Activated CD4-positive, alpha-beta T cell treated with anti-CD3 and anti-CD28 coated beads, Interleukin-2, amount 50 U/mL, for 48 hours (primary cell): ENCODE measurements around the gene PACSIN1.
"Not testable (repeated sequence)": the region's sequence is repeated elsewhere in the genome, so short reads cannot be mapped to it uniquely, and the experiment has no call there.

Experiments used
- DNase-seq, 2 experiments: peaks; one replicate each; pipeline ENCODE4 v3.0.0-alpha.2; 2020

The PACSIN1 gene

DNA sequence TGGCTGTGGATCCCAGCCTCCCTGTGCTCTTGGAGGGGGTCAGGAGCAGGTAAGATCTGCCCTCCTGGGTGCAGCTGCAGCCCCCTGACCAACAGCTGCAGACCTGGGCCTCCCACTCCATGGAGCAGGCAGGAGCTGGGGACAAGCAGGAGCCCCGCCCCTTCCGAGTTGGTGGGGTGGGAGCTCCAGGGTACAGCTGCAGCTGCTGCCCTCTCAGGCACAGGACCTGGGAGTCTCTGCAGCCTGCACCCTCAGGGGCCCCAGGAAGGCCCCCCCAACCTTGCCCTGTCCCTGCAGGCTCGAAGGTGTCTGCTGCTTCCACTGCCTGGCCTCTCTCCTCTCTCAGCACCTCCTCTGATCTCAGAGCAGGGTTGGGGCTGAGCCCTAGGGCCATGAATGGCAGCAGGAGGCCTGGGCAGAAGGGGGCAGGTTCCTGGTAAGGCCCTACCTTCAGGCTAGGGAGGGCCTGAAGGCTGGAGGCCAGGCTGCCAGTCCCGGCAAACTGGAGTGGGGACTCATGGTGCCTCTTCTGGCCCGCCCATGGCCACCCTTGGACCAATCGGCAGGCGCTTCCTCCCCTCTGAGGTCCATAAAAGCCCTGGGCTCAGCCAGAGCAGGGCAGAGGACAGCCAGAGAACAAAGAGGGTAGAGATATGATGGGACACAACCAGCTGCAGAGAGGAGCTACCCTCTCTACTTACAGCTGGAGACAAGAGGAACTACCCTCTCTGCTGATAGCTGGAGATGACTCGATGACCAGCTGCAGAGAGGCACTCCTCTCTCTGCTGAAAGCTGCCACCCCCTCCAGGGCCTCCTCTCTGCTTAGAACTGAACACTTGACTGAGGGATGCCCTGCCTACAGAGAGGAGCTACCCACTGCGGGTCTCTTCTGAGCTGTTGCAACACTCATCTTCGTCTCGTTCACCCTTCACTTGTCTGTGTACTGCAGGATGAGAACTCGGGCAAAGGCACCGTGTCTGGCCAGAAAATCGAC lies 7.8 kb upstream of the PACSIN1 start:
- no peak for DNase-seq

DNA sequence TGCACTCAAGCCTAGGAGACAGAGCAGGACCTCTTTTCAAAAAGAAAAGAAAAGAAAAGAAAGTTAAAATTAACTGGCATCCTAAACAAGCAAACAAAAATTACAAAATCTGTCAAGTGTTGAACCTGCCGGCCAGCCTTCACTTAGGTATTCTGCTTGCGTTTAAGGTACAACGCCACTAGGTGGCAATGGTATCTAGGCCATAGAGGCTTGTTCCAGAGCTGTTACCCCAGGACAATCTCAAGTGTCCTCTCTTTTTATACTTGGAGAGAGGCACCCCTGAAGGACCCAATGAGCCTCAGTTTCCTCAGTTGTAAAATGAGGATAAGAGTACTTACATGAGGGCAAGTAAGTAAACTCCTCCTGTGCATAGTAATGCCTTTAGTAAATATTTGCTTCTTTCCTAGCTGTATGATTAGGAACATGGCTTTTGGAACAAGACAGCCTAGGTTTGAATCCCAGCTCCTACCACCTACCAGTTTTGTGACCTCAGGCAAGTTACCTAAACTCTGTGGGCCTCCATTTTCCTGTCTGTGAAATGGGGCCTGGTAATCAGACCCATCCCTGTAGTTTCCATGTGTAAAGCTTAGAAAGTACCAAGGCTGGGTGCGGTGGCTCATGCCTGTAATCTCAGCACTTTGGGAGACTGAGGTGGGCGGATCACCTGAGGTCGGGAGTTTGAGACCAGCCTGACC lies 5.8 kb upstream of the PACSIN1 start:
- peak; percentile 41 to 46 for DNase-seq

DNA sequence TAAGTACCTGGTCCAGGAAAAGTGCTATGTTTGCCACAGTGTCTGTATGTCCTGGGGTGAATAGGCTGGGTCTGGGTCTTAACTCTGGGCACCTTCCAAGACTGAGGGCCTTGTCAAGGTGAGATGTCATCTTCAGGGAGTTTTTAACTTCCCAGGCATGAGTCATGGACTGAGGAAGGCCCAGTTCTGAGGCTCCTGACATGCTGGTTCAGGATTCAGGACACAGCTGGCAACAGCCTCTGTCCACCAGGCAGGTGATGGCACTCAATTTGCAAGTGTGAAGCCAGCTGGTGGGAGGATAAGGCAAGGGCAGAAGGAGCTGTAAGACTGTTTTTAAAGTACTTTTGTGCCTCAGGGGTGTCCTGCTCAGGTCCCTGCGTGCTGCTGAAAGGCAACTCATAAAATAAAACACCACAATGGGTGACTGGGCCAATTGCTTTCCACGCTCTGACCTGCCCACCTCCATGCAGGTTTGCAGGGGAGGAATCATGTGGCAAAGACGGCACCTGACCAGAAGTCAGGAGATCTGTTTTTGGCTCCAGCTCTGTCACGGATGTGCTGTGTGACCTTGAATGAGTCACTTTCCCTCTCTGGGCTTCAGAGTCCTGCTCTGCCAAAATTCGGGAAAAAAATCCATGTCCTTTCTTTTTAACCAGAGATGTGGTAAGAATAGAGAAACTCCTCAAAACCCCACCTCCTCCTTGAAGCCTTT lies 4.9 kb upstream of the PACSIN1 start:
- no peak for DNase-seq

DNA sequence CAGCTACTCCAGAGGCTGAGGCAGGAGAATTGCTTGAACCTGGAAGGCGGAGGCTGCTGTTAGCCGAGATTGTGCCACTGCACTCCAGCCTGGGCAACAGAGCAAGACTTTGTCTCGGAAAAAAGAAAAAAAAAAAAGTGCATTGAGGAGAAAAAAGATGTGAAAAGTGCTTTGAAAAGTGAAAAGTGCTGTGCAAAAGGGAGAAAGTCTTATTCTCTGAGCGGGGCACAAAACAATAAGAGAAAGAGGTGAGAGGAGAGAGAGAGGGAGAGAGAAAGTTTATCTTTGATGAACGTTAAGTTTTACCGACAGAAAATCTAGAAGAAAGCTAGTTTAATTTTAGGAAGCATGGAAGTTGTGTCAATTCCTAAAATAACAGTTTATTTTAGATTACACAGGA lies 3.9 kb upstream of the PACSIN1 start:
- no peak for DNase-seq

DNA sequence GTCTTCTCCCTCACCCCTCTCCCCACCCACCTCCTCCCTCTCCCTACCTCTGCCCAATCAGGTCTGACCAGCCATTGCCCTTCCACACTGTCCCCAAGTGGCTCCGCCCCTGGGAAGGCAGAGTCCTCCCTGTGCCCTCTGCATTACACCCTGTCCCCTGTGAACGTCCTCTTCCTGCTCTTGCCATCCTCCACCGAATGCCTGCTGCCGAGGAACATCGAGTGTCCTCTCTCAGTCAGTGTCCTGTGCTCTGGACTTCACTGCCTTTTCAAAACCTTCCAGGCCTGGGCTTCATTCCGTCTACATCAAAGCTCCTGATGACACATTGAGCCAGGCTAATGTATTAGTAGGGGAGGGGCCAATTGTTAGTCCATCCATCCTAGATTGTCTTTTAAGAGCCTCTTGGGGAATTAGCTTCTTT lies 3.3 kb upstream of the PACSIN1 start:
- no peak for DNase-seq

DNA sequence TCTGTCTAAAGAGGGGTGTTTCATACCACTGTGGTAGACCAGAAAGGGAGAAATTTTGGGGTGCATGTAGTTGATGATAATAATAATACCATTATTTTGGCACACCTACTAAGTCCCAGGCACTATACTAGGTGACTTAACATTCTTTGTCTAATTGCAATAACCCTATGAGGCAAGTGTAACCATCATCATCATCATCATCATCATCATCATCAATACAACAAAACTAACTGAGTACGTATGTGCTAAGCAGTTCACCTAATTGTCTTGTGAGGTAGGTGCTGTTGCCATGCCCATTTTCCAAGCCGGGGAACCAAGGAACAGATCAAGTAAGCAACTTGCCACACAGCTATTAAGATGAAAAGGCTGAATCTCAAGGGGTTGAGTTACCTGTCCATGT lies 2.6 kb upstream of the PACSIN1 start:
- DNase-seq, result no peak

DNA sequence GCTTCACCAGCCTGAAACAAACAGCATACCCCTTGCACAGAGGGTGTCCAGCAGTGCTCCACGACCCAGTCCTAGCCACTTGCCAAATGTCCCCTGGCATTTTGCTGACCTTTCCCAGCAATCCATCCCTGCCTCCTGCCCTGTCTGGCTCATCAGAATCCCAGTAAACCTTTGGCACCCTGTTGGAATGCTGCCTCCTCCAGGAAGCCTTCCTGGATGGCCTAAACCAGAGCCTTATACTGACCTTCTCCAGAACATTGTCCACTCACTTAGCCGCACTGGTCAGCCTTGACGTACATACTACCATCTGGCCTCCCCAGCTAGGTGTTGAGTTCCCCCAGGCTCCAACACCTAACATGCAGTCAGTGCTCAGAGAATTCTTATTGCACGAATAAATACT lies 2.0 kb upstream of the PACSIN1 start:
- DNase-seq, result no peak

DNA sequence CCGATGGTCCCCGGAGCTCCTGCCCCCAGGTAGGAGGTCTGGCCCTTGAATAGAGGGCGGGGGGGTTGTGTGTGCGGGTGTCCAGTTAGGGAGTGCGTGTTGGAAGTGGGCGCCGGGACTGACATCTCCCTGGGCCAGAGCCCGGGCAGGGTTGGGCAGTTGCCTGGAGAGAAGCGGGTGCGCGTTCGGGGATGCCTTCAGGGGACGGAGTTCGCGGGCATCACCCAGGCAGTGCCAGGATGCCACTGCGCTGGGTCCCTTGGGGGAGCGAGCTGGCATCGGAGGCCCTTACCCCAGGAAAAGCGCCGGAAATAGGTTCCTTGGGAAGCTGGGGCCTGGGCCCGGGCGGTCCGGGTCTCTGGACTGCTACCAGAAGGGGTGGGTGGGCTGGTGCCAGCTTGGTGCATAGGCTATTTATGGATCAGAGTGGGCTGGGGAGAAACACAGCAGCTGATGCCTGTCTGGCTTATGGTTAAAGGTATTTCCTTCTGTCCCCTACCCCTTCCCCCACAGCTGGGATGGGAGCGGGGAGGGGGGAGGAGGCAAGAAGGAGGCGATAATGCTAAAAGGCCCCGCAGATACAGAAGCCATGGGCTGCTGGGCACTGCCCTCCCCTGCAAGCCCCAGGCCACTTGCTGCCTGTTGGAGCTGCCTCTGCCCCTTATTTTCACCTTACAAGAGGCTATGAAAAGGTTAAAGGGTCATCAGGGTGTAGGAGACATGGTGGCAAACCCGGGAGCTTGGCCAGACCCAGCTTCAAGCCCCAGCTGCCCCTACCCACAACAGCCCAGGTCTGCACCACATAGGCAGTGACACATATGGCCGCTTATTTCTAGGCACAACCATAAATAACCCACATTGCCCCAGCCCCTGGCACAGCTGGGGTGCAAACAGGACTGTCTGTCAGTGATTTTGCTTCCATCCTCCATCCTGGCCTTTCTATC lies 638 bp downstream of the PACSIN1 start:
- DNase-seq, result no peak

DNA sequence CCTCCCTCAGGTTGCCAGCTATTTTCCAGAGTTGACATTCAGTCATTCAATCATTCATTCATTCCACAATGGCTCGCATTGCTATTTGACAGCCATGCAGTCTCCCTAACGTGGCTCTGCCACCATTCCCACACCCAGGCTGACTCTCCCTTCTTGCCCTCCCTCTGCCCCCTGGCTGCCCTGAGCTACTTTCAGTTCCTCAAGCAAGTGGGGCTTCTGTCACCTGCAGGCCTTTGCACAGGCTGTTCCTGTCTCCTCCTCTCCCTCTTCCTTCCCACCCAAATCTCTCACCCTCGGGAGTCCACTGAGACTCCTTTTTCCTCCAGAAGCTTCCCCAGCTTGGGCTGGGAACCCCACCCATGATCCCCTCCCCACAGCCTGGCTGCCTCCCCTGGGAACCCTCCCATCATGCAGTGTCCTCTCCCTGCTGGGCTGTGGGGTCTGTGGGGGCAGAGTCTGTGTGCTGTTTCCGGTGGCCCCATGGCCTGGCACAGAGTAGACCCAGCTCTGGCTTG lies 2.6 kb downstream of the PACSIN1 start:
- DNase-seq, result no peak

DNA sequence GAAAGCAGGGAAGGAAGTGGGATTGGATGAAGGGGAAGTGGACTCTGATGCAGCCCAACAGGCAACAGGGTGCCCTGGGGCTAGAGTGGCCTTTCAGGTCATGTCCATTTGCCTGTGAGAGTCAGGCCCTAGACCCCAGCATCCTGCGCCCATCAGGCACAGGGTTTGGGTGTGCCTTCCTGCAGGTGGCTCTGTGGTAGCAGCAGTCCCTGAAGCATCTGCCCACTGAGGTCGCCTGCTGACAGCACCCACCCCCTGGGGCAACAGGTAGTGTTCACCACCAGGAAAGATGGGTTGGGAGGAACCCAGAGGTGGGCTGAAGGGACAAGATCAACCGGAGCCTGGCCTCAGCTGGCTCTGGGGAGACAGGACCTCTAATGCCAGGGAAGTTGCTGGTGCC lies 3.6 kb downstream of the PACSIN1 start:
- no peak for DNase-seq

DNA sequence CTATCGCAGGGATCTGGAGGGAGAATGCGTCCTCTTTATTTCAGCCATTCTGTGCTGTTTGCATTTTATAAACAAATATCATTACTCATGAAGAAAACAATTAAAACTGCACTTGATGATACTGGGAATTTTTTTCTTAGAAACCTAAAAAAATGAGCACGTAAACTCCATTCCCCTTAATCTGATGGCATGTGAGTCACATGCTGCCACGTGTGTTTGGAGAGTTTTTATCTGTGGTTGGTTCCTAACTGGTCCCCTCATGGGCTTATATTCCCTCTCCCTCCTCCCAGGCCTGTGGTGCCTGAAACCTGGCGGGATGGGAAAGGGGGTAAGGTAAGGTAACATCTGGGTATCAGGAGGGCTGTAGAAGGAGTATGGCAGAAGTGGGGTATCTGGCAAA lies 6.5 kb downstream of the PACSIN1 start:
- DNase-seq, result no peak

DNA sequence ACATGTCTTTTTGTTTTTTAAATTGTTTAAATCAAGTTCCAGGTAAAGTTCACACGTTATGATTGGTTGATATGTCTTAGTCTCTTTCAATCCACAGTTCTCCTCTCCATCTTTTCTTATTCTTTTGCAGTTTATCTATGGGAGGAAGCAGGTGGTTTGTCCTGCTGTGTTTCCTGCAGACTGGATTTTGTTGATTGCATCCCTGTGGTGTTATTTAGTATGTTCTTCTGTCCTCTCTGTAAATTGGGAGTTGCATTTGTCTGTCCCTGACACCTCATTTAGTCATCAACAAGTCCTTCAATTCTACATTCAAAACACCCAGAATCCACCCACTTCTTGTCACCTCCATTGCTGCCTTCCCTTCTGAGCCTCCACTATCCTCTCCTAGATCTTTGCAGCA lies 8.1 kb downstream of the PACSIN1 start:
- no peak for DNase-seq

DNA sequence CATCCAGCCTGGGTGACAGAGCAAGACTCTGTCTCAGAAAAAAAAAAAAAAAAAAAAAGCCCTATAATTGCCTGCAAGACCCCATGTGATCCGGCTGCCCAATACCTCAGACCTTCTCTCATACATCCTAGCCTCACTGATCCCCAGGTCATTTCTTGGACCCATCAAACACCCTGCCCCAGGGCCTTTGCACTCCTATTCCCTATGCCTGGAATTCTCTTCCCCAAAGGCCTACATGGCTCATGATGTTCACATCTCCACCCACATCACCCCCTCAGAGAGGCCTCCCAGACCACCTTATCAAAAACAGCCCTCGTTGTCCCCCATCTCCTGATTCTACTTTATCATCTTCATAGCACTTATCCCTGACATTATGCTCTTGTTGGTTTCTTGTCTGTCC lies 8.9 kb downstream of the PACSIN1 start:
- no peak for DNase-seq

DNA sequence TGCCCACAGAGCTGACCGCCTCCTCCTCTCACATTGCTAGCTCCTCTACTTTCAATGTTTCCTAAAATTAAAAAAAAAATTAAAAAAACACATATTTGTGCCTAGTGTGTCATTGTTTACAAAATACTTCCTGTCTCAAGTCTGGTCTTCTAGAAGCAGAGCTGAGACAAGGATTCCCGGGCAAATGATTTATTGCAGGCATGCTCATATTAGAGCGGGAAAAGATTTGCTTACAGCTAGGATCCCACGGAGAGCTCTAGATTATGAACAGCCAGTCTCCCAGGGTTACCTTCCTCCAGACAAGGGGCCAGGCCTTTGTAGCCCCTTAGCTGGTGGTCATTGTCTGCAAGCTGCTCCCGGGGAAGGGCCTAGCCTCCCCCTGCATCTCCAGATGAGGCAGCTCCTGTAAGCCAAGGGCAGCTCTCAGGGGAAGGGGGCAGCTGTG lies 9.4 kb downstream of the PACSIN1 start:
- no peak for DNase-seq

DNA sequence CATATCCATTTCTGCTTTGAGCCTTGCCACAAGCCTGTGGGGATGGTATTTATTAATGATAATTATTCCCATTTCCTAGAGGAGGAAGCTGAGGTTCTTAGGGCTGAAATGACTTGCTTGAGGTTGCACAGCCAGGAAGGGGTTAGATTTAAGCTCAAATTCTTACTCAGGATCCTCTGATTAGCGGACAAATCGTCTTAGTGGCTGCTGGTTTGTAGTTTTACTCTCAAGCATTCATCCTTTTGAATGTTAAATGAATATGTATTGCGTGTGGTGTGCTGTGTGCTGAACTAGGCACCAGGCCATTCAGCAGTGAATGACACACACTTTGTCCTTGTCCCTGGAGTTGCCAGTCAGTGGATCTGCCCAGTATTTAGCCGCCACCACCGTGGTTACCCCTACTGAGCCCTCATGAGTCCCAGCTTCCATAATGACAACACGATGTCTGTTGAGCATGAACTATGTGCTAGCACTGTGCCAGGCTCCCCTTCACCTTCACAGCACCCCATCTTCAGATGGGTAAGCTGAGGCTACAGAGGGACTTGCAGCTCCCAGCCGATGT lies 10.0 kb downstream of the PACSIN1 start:
- DNase-seq, result no peak

DNA sequence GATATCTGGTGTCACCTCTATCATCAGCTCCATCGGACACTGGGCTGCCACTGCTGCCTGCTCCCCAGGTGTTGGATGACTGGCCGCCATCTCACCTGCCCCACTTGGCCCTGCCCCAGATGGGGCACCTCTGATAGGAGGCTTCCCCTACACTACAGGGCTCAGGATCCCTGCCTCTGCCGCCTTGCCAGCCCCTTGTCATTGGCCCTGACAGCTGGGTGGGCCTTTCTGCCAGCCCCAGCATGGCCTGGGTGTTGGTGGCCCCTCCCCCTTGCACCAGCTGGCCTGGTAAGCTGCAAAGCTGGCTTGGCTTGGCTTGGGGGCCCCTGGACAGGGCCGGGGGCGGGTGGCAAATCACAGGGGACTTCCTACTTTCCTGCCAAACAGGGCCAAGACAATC lies 10.6 kb downstream of the PACSIN1 start:
- no peak for DNase-seq

DNA sequence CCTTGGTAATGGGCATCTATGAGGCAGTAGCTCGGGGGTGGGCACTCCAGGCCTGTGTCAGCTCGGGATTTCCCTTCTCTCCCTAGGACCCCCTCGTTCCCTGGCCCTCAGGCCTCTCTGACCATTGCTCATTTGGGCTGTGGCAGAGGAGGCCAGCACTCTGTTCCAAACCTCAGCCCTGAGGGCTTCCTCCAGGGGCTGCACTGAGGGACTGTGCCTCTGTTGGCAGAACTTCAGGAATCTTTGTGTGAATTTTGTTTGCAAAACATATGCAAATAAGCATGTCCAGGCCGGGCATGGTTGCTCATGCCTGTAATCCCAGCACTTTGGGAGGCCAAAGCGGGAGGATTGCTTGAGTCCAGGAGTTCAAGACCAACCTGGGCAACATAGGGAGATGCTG lies 11.0 kb downstream of the PACSIN1 start:
- DNase-seq, result no peak

DNA sequence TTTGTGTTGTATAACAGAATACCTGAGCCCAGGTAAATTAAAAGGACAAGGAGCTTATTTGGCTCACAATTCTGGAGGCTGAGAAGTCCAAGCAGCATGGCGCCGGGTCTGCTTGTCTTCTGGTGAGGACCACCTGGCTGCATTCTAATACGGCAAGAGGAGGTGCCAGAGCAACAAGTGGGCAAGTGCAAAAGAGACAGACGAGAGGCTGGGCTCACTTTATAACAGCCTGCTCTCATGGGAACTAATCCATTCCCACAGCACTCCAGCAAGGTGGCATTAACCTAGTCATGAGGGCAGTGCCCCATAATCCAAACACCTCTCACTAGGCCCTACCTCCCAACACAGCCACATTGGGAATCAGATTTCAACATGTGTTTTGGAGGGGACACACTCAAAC lies 12.9 kb downstream of the PACSIN1 start:
- no peak for DNase-seq

DNA sequence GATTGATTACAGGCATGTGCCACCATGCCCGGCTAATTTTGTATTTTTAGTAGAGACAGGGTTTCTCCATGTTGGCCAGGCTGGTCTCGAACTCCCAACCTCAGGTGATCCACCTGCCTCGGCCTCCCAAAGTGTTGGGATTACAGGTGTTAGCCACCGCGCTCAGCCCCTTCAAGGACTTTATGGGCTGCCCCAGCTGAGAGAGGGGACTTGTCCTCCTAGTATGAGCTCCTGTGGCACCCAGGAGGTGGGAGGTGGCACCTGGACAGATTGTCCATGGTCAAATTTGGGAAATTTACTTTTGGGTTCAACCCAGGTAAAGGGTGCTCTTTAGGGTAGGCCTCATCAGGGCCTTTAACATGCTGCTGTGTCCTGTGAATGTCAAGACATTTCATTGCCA lies 17.9 kb downstream of the PACSIN1 start:
- DNase-seq, result not testable (repeated sequence)

DNA sequence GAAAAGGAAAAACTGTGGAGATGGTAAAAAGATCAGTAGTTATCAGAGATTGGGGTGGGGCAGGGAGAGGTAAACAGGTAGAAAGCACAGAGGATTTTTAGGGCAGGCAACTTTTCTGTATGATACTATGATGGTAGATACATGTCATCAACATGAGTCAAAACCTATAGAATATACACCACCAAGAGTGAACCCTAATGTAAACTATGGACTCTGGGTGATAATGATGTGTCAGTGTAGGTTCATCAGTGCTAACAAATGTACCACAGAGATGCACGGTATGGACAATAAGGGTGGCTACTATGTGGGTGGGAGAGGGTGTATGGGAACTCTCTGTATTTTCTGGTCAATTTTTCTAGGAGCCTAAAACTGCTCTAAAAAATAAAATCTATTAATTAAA lies 18.5 kb downstream of the PACSIN1 start:
- no peak for DNase-seq

DNA sequence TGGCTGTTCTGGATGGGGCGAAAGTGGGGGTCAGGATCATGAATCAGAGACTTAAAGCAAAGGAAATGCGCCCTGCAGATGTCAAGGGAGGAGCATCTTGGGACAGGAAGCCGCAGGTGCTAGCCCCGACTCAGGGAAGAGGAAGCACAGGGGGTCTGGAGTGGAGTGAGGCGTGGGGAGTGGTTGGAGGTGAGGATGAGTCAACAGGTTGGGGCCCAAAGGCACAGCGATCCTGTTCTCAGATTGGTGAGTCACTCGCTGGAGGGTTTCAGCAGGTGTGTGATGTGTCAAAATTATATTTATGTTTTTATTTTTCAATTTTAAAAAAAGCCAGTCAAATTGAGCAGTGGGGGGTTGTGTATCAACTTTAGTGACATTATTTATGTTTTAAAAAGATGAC lies 19.0 kb downstream of the PACSIN1 start:
- peak; percentile 70 to 74 for DNase-seq
